GM13976 (cell line): ENCODE measurements around the gene TASOR.
A peak's percentile ranks its signal among the peaks of the same experiment; 100 is the strongest.
"Not testable (repeated sequence)": the region's sequence is repeated elsewhere in the genome, so short reads cannot be mapped to it uniquely, and the experiment has no call there.

Experiments
- DNase-seq: peaks from one replicate; pipeline ENCODE4 v3.0.0; 2012; ENCODE audit warnings: low spot score
- CTCF ChIP-seq: IDR thresholded peaks from 2 replicates; pipeline ENCODE4 v1.5.1; 2012; ENCODE audit warnings: borderline replicate concordance, mild to moderate bottlenecking; ENCODE audit not compliant: insufficient read depth; ENCODE audit errors: extremely low read depth, missing control alignments, control extremely low read depth
- in situ Hi-C: fragments of 300-500 bp; cut with MboI; formaldehyde crosslinking; loops from one replicate; pipeline ENCODE4 v1.12.0; 2022; ENCODE audit warnings: low sequenced_read_pairs, mixed read lengths, inconsistent platforms; ENCODE audit not compliant: unreplicated experiment

The TASOR gene

GRCh38 chr3:56706629-56707028 lies 23.6 kb upstream of the TASOR start:
- no peak for TF ChIP-seq CTCF
- DNase-seq: no peak
- in situ Hi-C loops: no loop called here

GRCh38 chr3:56704706-56705105 lies 21.6 kb upstream of the TASOR start:
- in situ Hi-C loops: loop anchor here (5.0 kb wide), 1 partner anchor 288 kb away; no protein-coding TSS in a partner anchor
- TF ChIP-seq CTCF: no peak
- DNase-seq: no peak

GRCh38 chr3:56702490-56703315 lies 19.6 kb upstream of the TASOR start:
- TF ChIP-seq CTCF: peak; percentile 68
- peak; percentile 64 for DNase-seq
- in situ Hi-C loops: loop anchor here (5.0 kb wide), 1 partner anchor 290 kb away; no protein-coding TSS in a partner anchor

- in situ Hi-C loops: loop anchor here (5.0 kb wide), 1 partner anchor 292 kb away; no protein-coding TSS in a partner anchor
- no peak for TF ChIP-seq CTCF
Measured at GRCh38 chr3:56700151-56700550, 17.1 kb upstream of the TASOR start.

GRCh38 chr3:56694867-56695683 lies 12.0 kb upstream of the TASOR start:
- TF ChIP-seq CTCF: no peak
- no peak for DNase-seq
- in situ Hi-C loops: no loop called here

More at GRCh38 chr3:56700151-56700550, 17.1 kb upstream of the TASOR start:
- DNase-seq: no peak

GRCh38 chr3:56693750-56694149 lies 10.7 kb upstream of the TASOR start:
- in situ Hi-C loops: no loop called here
- DNase-seq: no peak
- TF ChIP-seq CTCF: no peak

- in situ Hi-C loops: not testable (repeated sequence)
- peak; percentile 65 for DNase-seq
Measured at GRCh38 chr3:56692520-56693433, 9.7 kb upstream of the TASOR start.

GRCh38 chr3:56692001-56692365 lies 8.9 kb upstream of the TASOR start:
- DNase-seq, in situ Hi-C loops: not testable (repeated sequence)
